Fibroblast of skin of abdomen (primary cell): ENCODE results near the gene MBD6. TPM values are rescaled to one million over a fixed set of nuclear protein-coding genes. Genes with fewer than 3 reads are reported as not detected.

Experiments used
- DNase-seq: peaks from one replicate; pipeline ENCODE4 v3.0.0-alpha.2; 2013
- polyA plus RNA-seq, 2 experiments: library from polyadenylated mRNA; unstranded; fragments of 120-200 nt; gene quantifications; one replicate each; pipeline ENCODE4 v1.2.1, GENCODE V29; 2013; ENCODE audit not compliant: insufficient read length in 2 of 2

MBD6 gene
- polyA plus RNA-seq (2013, experiment 1 of 2; ENCODE audit: insufficient read length), result 35.6 TPM
- 41.2 TPM for polyA plus RNA-seq (2013, experiment 2 of 2; ENCODE audit: insufficient read length)

GRCh38 chr12:57522011-57522886, at the start of gene MBD6:
TSS of gene MBD6 (plus strand) at chr12:57522824. CDS start at chr12:57524304, 1,480 bp downstream.
- peak; percentile 97 for DNase-seq

- no peak for DNase-seq
Measured at GRCh38 chr12:57473392-57473791, 49.2 kb upstream of the MBD6 start.

- no peak for DNase-seq
Measured at GRCh38 chr12:57473886-57474285, 48.7 kb upstream of the MBD6 start.

GRCh38 chr12:57474430-57474829, 48.2 kb upstream of the MBD6 start:
- no peak for DNase-seq

- no peak for DNase-seq
Measured at GRCh38 chr12:57474862-57475261, 47.8 kb upstream of the MBD6 start.

GRCh38 chr12:57475271-57476161, 47.1 kb upstream of the MBD6 start:
- no peak for DNase-seq

GRCh38 chr12:57476162-57476992, 46.2 kb upstream of the MBD6 start:
- no peak for DNase-seq

GRCh38 chr12:57476993-57477709, 45.5 kb upstream of the MBD6 start:
- no peak for DNase-seq

GRCh38 chr12:57477710-57478681, 44.6 kb upstream of the MBD6 start:
- no peak for DNase-seq

- no peak for DNase-seq
Measured at GRCh38 chr12:57479043-57479375, 43.6 kb upstream of the MBD6 start.

- DNase-seq, result no peak
Measured at GRCh38 chr12:57479376-57480115, 43.1 kb upstream of the MBD6 start, which contains the start of gene ARHGAP9. TSS of gene ARHGAP9 (minus strand) at chr12:57479866. CDS start at chr12:57479406, 460 bp downstream.

- no peak for DNase-seq
Measured at GRCh38 chr12:57481671-57482070, 41.0 kb upstream of the MBD6 start.

- DNase-seq, result peak; percentile 83
Measured at GRCh38 chr12:57483466-57483865, 39.2 kb upstream of the MBD6 start.

GRCh38 chr12:57485695-57486094, 36.9 kb upstream of the MBD6 start:
- DNase-seq, result no peak

- DNase-seq, result no peak
Measured at GRCh38 chr12:57487055-57487596, 35.5 kb upstream of the MBD6 start.

- peak; percentile 98 for DNase-seq
Measured at GRCh38 chr12:57487597-57488401, 34.8 kb upstream of the MBD6 start, which contains the start of gene MARS1. TSS of gene MARS1 (plus strand) at chr12:57488068. CDS start at chr12:57488091, 23 bp downstream.

GRCh38 chr12:57488402-57489156, 34.0 kb upstream of the MBD6 start:
- no peak for DNase-seq
